NCI-H446 (cell line): ENCODE results near the gene C20orf202.

Source experiments
- DNase-seq, 2 experiments: peaks; one replicate each; lab custom pipeline; 2025; lab: John Stamatoyannopoulos, UW

Gene C20orf202

DNA sequence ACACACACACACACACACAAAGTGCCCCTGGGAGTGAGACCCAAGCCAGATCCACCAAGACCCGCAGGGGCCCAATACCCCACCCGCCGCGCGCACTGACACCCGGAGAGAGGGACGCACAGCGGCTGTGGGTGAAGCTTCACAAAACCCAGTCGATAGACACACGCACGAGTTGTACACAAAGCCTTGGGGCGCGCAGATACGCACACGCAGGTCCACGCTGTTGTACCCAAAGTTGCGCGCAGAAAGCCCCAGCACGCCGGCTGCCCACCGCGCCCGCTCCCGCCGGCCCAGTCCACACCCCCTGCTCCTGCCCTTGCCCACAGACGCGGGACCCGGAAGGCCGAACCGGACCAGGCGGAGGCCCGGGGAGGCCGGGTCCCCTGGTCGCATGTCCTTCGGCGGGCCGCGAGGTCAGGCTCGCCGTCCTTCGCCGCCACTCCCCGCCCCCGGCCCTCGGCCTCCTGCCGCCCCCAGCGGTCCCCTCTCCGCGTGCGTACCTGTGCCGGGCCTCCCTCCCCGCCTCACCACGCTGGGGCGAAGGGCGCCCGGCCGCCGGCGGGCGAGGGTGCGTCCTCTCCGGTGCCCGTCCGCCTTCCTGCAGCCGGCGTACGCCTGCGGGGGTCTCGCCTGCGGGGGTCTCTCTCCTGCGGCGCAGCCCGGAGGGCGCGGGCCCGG, 18.5 kb upstream of the C20orf202 start, which contains the start of gene TMEM74B:
Gene TMEM74B, minus strand, starts transcription at position 344 of the 678 bp plus-strand sequence. CDS start 1,180 bp downstream, outside the sequence.
- DNase-seq: no peak

DNA sequence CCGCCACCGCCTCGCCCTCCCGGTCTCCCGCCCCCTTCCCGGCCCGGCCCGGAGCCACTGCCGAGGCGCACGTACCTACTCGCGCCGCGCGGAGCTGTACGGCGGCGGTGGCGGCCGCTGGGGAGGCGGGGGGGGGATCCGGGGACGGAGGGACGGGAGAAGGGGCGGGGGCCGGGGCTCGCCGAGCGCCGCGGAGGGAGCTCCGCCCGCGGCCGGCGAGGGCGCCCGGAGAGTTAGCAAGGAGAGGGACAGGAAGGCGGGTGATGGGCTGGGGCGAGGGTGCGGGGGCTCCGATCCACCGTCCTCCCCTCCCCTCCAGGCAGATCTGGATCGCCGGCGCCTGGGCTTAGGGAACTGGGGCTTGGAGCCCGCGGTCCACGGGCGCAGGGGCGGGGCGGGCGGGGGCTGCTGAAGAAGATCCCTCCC, 17.9 kb upstream of the C20orf202 start:
- no peak for DNase-seq

DNA sequence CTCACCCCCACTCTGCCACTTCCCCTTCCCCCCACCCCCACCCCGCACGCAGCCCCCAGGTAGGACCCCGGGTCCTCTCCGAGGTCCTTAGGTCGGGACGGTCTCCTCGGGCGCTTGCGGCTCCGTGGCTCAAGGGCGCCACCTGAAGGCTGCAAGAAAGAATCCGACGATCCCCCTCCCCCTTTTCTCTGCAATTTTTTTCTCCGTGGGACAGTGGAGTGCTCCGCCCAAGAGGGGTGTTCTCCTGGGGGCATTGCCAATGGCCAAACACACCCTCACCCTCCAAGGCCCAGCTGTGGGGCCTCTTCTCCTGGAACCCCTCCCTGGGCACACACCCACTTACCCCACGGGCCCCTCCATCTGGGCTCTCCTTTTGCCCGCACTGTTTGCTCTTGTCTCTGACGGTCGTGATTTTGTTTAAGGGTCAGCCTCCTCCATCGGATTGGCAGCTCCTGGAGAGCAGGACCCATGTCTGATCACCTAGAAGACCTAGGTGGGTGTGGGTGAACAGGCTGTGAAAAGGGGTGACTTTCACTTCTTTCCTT, 17.4 kb upstream of the C20orf202 start:
- peak in 1 of 2 experiments; percentile 39 for DNase-seq

DNA sequence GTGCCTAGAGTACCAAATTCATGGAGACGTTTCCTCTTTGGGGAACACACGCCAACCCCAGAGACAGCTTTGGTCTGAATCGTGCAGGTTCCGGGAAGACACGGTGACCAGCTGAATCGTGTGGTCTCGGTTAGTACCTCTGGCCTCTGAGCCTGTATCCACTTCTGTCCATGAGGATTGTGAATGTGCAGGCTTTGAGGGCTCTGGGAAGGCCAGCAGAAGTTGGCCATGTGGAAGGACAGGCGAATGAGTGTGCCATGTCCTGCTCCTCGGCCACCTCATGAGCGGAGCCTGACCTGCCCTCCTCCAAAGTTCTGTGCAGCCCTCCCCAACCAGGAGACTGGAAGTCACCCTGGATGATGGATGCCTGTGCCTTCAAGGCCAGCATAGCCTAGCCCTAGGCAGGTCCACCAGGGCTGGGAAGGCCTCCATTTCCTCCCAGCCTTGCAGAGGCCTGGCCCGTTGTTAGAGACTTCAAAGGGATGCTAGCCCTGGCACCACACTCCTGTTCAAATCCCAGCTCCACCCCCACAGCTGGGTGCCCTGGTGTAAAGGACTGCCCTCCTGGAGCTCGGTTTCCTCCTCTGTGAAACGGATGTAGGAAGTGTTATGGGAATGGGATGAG, 16.8 kb upstream of the C20orf202 start:
- DNase-seq: no peak

DNA sequence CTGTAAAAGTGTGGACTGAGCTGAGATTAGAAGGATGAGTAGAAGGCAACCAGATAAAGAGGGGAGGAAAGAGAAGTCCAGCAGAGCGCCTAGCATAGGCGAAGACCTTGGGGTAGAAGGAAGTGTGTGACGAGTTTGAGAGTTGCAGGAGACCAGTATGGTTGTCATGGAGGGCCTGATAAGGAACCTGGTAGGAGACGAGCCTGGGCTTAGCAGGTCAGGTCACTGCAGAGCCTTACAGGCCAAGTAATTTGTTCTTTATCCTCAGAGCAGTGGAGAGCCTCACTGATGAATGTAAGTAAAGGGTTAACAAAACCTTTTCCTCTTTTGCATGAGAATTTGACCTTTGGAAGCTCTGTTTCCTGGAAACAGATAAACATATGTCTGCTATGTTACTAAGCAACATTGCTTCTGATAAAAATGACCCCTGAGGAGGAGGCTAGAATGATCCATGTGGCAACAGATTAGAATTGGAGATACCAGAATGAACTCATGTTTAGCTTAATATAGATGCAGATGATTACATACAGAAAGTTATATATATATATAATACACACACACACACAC, 15.6 kb upstream of the C20orf202 start:
- no peak for DNase-seq

DNA sequence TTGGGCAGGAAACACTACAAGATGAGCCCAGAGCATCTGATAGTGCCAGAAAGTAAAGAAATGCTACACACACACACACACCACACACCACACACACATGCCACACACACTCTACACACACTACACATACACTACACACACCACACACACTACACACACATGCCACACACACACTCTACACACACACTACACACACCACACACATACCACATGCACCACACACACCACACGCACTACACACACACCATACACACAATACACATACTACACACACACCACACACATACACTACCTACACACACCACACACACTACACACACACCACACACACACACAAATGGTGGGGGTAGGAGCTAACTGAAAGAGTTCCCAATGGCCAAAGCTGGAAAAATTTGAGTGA, 14.9 kb upstream of the C20orf202 start:
- no peak for DNase-seq

DNA sequence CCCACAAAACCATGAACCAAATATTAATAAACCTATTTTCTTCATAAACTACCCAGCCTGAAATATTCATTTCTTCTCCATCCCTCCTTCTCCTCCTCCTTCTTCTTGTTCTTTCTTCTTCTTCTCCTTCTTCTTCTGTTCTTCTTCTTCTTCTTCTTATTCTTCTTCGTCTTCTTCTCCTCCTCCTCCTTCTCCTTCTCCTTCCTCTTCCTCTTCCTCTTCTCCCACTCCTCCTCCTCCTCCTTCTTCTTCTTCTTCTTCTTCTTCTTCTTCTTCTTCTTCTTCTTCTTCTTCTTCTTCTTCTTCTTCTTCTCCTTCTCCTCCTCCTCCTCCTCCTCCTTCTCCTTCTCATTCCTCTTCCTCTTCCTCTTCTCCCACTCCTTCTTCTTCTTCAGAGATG, 13.4 kb upstream of the C20orf202 start:
- DNase-seq: no peak

DNA sequence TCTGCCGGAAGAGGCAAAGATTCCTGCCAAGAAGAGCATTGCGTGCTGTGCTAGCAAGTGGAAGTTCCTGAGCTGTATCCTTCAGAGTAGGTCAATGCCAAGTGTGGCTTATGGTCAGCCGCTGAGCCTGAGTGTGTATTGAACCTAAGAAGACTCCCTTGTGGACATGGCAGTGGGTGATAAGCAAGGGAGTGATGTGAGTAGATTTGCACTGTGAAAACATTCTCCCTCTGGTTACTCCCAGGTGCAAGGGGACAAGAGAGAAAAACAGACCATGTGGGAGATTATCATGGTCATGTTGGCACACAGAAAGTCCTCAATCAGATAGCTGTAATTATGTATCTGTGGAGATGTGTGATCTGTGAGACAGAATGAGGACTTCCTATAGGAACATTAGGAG, 12.4 kb upstream of the C20orf202 start:
- DNase-seq: no peak

DNA sequence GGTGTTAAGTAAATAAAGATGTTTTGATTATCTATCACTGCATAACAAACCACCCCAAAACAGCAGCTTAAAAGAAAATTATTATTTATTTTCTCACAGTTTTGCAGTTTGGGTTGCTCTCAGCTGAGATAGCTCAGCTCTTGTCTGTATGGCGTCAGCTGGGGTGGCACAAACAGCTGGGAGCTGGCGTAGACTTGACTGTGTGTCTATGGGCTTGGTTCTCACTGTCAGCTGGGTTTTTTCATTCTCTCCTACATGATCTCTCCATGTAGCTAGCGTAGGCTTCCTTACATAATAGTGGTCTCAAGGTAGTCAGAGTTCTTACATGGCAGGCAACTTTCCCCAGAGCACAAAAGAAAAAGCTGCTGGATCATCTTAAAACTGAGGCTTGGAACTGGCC, 12.0 kb upstream of the C20orf202 start:
- DNase-seq: no peak

DNA sequence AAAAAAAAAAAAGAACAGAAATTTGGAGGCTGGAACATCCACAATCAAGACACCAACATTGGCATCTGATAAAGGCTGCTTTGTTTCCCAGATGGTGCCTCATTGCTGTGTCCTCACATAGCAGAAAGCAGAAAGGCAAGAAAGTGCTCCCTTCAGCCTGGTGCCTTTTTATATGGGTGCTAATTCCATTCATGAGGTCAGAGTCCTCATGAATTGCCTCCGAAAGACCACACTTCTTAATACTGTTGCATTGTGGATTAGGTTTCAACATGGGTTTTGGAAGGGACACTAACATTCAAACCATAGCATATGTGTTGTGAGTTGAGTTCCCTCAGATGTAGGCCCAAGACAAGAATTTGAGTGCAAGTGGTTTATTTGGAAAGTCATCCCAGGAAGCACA, 8.0 kb upstream of the C20orf202 start:
- no peak for DNase-seq

DNA sequence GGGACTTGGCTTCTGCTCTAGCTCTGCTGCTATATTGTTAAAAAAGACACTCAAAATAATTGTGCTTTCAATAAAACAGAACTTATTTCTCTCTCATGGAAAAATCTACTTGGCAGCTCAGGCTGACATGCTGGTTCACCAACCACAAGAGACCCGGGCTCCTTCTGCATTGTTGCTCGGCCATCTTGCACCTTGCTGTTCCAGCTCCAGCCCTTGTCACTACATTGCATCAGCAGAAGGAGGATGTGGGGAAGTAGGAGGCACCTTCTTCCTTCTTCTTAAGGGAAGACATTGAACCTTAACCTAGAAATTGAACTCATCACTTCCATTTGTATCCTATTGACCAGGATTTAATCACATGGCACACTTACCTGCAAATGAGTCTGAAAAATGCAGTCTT, 6.6 kb upstream of the C20orf202 start:
- no peak for DNase-seq

DNA sequence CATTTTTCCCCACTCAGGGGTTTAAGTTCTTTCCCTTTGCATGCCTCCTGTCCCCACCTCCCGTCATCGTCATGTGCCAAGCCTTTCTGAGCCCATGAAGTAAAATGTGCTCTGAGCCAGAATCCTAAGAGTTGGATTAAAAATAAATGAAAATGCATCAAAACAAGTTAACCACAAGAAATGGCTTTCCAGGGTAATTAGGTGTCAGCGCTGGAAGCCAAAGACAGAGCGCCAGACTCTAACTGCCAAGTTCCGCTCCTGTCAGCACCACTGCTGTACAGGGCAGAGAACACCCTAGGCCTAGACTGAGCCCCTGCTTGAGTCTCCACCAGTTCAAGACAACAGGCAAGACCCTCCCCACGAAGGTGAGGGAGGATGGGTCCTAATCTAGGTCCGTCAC, 5.5 kb upstream of the C20orf202 start:
- DNase-seq: no peak

DNA sequence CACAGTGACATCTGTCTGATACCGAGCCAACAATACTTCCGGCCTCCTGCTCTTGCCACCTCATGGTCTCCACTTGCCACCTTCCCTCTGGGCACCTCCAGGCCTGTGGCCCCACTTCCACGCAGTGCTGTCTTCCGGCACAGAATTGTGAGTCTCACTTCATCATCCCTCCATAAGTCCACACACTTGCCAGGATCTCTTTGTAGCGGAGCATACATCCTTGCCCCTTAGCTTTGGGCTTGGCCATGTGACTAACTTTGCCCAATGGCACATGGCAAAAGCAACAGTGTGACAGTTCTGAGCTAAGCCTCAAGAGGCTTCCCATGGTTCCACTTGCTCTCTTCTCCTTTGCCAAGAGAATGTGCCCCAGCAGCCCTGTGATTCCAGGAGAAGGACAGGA, 4.5 kb upstream of the C20orf202 start:
- no peak for DNase-seq

DNA sequence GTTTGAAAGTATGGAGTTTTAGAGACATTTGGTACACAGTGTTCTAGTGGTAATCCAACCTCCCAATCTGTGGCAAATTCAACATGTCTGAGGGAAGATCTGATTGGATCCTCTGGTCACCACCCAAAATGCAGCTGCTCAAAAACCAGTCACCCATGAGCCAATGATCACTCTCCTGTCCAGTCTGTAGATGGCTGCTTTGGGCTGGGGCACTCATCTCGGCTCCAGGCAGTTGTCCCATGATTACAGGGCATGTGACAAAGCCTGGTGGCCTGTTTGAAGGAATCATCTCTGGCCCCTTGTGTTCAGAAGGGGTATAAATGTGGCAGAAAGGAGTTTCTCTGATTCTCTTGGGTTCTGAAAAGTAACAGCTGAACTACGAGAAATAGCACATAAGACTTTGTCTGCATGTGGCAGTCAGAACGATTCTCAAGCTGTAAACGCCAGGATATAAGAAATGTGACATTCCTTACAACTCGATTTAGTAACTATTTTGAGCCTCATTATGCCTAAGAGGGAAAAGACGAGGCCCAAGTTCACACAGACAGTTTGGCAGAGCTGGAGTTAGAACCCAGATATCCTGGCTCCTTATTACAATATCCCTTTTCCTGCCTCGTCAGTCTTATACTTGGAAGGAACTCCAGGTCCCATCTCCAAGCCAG, 3.9 kb upstream of the C20orf202 start:
- DNase-seq: no peak

DNA sequence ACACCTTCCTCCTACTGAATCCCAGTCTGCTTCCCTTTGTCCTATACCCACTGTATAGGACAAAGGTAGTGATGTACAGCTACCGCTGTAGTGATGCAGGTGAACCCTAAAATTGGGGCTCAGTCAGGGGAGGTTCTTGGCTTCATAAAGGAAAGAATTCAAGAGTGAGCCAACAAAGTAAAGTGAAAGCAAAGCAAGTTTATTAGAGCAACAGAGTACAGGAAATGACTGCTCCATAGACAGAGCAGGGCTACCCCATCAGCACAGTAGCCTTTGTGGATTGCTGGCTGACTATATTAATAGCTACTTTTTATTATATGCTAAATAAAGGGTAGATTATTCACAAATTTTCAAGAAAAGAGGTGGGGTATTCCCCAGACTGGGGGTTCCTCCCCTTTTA, 3.3 kb upstream of the C20orf202 start:
- DNase-seq: no peak

DNA sequence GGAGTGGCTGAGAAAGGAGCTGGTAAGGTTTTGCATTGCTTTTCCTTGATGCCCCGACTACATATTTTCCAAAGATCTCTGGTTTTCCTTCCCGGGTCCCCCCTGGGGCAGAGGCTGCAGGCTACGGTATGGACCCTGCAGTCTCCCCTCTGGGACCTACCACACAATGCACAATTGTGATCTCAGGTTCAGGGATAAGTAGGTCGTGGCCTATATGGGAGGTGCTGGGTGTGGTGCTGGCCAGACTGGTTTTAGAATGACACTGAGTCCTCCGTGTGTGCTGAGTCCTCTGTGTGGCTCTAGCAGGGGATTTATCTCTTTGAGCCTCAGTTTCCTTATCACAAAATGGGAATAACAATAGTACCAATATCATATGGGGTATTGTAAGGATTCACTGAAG, 376 bp downstream of the C20orf202 start:
- DNase-seq: no peak

DNA sequence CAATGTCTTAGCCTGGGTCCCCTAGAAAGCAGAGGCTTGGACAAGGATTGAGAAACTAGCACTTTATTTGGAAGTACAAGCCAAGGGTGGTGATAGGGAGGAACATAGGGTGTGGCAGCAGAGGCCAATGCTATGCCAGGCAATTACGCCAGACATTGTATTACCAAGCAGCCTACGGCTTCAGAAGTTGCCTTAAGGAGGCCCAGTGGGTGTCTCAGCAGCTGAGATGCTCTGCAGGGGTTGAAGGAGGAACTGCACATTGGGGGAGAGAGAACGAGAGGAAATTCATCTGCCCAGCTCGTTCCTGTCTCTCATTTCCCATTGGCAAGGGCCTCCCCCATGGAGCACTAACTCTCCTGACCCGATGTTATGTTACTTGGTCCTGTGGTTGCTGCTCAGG, 859 bp downstream of the C20orf202 start:
- no peak for DNase-seq

DNA sequence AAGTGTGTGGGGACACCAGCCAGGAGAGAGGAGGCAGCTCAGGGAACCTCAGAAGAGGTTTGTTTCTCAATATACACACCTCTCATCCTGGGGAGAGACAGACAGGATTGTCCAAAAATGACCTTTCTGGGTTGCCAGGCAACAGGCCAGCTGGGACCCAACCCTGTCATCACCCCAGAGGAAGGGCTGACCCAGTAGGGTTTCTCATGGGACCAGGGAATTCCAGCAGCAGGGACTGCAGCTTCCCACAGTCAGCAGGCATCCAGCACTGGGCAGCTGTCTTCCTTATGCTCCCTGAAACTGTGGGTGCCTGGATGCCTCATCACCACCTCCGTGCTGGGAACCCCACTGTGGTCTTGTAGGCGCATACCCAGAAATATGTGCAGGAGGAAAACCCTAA, 1.3 kb downstream of the C20orf202 start:
- DNase-seq: no peak

DNA sequence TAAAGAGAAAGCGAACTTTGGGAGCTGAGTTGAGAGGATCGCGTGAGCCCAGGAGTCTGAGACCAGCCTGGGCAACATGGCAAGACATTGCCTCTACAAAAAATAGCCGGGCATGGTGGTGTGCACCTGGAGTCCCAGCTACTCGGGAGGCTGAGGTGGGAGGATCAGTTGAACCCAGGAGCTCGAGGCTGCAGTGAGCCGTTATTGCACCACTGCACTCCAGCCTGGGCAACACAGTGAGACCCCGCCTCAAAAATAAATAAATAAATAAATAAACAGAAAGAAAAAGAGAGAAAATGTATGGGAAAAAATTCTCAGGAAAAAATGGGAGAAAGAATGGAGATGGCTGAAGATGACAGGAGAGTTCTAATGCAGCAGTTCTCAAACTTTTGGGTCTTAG, 2.5 kb downstream of the C20orf202 start:
- no peak for DNase-seq

DNA sequence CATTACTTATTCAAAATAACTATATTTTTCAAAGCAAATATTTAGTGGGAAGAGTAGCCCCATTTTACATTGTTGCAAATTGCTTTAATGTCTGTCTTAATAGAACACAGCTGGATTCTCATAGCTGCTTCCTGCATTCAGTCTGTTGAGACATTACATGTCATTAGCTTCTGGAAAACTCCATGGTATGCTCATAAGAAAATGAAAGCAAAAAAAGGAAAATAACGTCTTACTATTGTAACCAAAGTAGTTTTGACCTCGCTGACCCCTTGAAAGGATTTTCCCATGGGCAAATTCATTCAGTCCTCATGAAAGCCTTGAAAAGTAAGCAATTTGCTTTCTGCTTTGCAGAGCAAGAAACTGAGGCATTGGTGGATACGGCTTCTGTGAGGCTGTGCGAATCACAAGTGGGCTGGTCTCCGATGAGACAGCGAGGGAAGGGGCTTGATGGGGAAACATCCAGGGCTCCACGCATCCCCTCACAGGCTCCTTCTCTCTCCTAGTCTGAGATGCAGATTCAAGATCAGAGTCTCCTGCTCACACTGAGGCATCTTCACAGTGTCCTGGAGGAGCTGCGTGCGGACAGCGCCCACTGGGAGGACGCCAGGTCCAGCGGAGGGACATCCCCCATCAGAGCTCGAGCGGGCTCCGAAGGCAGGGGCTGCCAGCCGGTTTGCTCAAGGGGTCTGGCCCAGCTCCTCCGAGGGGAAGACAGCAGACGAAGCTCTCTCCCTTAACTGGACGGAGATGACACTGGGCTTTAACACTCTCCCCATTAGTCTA, 3.3 kb downstream of the C20orf202 start:
- DNase-seq: no peak

DNA sequence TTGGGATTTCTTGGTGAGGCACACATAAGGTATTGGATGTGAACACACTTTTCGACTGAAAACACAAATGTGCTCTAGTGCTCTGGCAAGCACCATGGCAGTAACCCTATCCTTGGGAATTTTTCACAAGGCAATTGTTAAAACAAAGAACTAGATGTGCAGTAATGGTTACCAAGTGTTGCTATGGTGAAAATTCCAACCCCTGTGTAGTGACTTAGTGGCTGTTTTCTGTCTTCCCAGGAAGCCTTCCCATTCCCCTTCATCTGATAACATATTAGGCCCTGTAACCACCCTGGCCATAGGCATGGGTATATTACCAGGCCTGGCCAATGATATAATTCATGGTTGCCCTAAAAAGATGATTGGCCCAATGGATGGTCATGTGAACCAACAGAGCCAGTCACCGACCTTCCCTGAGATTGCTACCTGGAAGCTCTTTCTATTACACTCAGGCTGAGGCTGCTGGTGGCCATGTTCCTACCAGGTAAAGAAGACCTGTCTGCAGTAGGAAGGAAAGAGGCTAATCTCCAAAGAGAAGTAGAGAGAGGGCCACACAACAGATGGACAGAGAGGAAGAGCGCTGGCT, 4.1 kb downstream of the C20orf202 start:
- DNase-seq: no peak
